ENCODE results near the gene GSC2. TPM values are rescaled to one million over a fixed set of nuclear protein-coding genes. Genes with fewer than 3 reads are reported as not detected.
"Not testable (repeated sequence)": the region's sequence is repeated elsewhere in the genome, so short reads cannot be mapped to it uniquely, and the experiment has no call there.

The GSC2 gene
- total and polyA plus RNA-seq, 12 donors: not detected

DNA sequence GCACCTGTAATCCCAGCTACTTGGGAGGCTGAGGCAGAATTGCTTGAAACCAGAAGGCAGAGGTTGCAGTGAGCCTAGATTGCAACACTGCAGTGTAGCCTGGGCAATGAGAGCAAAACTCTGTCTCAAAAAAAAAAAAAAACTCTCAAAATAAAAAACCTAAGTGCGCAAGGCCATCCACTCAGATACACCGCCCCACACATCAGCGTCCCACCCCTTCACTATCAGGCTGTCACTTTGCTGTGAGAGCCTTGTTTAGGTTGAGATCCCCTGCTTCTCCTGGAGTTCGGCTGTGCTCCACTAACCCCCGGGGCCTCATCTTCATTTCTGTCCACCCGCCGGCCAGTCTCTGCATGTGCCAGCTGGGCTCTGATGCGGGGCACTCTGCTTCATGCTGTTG, 16.3 kb upstream of the GSC2 start:
- no peak for TF ChIP-seq CTCF (IDR thresholded peaks at IDR 0.05)
- no peak overlapping the region for H3K4me3 ChIP-seq
- WGBS, 2 donors: 79 to 80% methylated on average over 8 of the region's 8 CpGs
- intact Hi-C loops (cut with DNase I): no loop called here
- peaks cover 29 to 59% (median 50%) of the 10 kb centered on the region in 7 donors for H3K27me3 ChIP-seq
- H3K4me1 ChIP-seq: peaks cover 7 to 21% (median 20%) of the 10 kb centered on the region in 9 donors
- no peak for DNase-seq
- no peak for ATAC-seq
- no peak overlapping the region for H3K27ac ChIP-seq
- peaks cover 0 to 6% (median 0%) of the 10 kb centered on the region in 11 donors for H3K9me3 ChIP-seq
- no peaks in the 10 kb centered on the region for H3K36me3 ChIP-seq

DNA sequence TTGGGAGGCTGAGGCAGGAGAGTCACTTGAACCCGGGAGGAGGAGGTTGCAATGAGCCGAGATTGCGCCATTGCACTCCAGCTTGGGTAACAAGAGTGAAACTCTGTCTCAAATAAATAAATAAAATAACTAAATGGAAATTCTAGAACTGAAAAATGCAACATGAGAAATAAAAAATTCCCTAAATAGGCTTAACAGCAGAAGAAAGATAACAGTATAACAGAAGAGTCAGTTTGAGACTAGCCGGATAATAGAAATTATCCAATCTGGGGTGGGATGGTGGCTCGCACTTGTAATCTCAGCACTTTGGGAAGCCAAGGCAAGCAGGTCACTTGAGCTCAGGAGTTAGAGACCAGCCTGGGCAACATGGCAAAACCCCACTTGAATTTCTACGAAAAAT, 14.3 kb upstream of the GSC2 start:
- peaks cover 0 to 6% (median 0%) of the 10 kb centered on the region in 11 donors for H3K9me3 ChIP-seq
- H3K4me1 ChIP-seq: peaks cover 2 to 5% (median 3%) of the 10 kb centered on the region in 9 donors
- H3K36me3 ChIP-seq: no peaks in the 10 kb centered on the region
- intact Hi-C loops (cut with DNase I): loop anchor here in 2 of 10 donors (5.0 kb wide), 2 partner anchors 52 to 323 kb away; no protein-coding TSS in a partner anchor
- ATAC-seq (no peak), DNase-seq (no peak)
- 93% methylated on average over 6 of the region's 6 CpGs for WGBS, 2 donors
- H3K27me3 ChIP-seq: peaks cover 24 to 57% (median 41%) of the 10 kb centered on the region in 7 donors
- H3K4me3 ChIP-seq: no peak overlapping the region
- no peak overlapping the region for H3K27ac ChIP-seq
- TF ChIP-seq CTCF (IDR thresholded peaks at IDR 0.05): no peak

DNA sequence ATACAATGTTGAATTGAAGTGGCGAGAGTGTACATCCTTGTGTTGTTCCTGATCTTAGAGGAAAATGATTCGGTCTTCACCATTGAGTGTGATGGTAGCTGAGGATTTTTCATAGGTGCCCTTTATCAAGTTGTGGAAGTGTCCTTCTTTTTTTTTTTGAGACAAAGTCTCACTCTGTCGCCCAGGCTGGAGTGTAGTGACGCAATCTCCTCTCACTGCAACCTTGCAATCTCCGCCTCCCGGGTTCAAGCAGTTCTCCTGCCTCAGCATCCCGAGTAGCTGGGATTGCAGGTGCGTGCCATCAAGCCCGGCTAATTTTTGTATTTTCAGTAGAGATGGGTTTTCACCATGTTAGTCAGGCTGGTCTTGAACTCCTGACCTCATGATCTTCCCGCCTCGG, 8.6 kb upstream of the GSC2 start:
- H3K4me3 ChIP-seq; H3K9me3 ChIP-seq; ATAC-seq; H3K36me3 ChIP-seq; DNase-seq; H3K27ac ChIP-seq; intact Hi-C loops (cut with DNase I); H3K4me1 ChIP-seq: not testable (repeated sequence)
- 84 to 92% methylated on average over 11 of the region's 11 CpGs for WGBS, 2 donors
- H3K27me3 ChIP-seq: peaks cover 0 to 24% (median 9%) of the 10 kb centered on the region in 7 donors

GRCh38 chr22:19156109-19156508, 6.0 kb upstream of the GSC2 start:
- ATAC-seq; H3K4me1 ChIP-seq; H3K27ac ChIP-seq; H3K4me3 ChIP-seq; H3K9me3 ChIP-seq; DNase-seq; H3K36me3 ChIP-seq; intact Hi-C loops (cut with DNase I): not testable (repeated sequence)
- H3K27me3 ChIP-seq: peaks cover 10 to 46% (median 34%) of the 10 kb centered on the region in 7 donors
- 85 to 90% methylated on average over 9 of the region's 9 CpGs for WGBS, 2 donors

DNA sequence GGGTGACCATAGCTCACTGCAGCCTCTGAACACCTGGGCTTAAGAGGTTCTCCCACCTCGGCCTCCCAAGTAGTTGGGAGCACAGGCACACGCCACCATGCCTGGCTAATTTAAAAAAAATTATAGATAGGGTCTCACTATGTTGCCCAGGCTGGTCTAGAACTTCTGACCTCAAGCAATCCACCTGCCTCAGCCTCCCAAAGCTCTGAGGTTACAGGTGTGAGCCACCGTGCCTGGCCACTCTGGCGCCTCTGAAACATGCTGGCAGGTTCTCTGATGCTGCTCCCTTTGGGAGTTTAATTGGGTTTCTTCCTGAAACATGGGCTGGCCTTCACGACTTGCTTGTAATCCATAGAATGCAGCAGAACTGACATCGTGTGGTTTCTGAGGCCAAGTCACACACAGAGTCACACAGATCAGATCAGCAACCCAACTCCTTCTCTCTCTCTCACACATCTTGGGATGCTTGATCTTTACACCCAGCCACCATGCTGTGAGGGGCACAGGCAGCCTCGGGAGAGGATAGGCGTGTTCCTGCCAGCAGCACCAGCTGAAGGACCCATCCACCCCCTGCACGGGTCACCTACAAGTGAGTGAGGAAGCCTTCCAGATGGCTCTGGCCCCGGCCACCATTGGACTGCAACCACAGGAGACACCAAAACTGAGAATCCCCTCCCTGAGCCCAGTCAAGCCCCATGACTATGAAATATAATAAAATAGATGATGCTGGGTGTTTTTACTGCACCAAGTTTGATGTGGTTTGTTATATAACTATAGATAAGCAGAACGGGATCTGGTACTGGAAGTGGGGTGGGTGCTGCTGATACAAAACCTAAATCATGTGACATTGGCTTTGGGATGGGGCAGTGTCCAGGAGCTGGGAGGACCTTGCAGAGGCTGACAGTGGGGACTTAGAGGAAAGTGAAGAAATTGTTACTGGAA, 3.1 kb upstream of the GSC2 start:
- Histone ChIP-seq H3K27ac (no peak overlapping the region), H3K4me1 (peaks cover 0 to 11% (median 8%) of the 10 kb centered on the region in 9 donors), H3K36me3 (no peaks in the 10 kb centered on the region), H3K9me3 (no peaks in the 10 kb centered on the region), H3K27me3 (peaks cover 34 to 69% (median 55%) of the 10 kb centered on the region in 7 donors), H3K4me3 (no peak overlapping the region)
- DNase-seq: no peak
- ATAC-seq: no peak
- WGBS, 2 donors: 60 to 62% methylated on average over 11 of the region's 11 CpGs
- intact Hi-C loops (cut with DNase I): no loop called here
- no peak for TF ChIP-seq CTCF (IDR thresholded peaks at IDR 0.05)
